GM19324 (cell line): ENCODE data around the gene SLC30A2.

Source experiments
- ATAC-seq: cut with Tn5 transposase; IDR thresholded peaks from one replicate; pipeline ENCODE4 v1.9.1; 2021; ENCODE audit warnings: mild to moderate bottlenecking, moderate library complexity; ENCODE audit not compliant: unreplicated experiment, low FRiP score

SLC30A2 gene

DNA sequence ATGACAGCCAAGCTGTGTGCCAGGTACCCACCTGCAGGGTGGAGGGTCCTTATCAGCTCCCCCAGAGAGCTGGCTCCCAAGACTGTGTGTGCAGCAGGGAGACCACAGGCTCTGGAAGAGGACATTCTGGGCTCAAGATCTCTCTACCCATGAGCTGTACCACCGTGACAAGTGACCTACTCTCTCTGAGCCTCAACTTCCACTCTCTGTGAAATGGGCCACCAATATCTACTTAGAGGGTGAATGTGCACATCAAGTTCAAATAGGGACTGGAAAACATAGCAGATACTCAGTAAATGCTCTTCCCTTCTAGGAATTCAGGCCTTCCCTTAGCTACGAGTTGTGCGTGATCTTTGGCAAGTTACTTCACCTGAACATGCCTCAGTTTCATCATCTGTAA lies 1.5 kb downstream of the SLC30A2 start:
- no peak for ATAC-seq

DNA sequence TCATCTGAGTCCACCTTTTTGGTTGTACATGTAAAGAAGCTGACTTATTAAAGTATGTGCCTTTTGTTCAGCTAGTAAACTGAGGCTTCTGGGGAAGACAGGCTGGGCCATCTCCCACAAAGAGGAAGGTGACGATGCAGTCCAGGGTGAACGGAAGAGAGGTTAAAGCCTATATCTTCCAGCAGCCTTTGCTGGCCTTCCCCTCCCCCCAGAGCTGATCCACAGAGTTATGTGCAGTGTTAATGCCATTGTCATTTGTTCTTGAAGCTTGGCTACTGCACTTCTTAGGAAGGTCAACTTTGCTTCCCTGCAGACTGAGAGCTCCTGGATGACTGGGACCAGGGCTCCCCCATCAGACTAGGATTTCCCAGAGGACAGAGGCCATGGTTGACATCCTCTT lies 2.2 kb downstream of the SLC30A2 start:
- no peak for ATAC-seq

DNA sequence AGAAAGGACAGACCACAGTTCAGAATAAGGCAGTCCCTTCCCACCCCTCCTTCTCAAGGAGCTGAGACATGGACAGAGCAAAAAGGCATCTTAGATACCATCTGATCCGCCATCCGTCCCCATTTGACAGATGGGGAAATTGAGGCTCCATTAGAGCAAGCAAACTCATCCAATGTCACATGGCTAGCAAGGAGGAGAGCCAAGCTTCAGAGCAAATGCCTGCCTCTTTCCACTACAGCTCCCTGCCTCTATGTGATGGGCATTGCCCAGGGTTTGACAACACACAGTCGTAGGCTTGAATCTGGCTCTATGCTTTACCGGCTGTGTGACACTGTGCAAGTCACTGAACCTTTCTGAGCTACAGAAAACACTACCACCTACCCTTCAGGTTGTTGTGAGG lies 3.9 kb downstream of the SLC30A2 start:
- no peak for ATAC-seq

DNA sequence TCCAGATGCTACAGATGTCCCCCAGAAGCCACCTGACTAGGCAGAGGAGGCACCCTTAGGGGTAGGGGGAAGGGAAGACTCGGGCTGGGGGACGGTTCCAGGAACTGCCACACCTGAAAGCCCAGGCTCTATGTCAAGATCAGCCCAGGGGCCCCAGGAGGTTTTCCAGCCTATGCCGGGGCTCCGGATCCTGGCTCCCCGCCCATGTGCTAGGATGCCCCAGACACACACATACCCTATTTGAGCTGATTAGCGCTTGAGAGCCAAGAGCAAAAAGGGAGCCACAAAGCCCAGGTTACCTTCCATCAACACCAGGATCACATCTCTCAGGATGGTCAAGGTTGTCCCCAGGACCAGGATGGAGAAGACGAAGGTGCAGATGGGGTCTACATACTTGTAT lies 4.5 kb downstream of the SLC30A2 start:
- ATAC-seq: no peak

DNA sequence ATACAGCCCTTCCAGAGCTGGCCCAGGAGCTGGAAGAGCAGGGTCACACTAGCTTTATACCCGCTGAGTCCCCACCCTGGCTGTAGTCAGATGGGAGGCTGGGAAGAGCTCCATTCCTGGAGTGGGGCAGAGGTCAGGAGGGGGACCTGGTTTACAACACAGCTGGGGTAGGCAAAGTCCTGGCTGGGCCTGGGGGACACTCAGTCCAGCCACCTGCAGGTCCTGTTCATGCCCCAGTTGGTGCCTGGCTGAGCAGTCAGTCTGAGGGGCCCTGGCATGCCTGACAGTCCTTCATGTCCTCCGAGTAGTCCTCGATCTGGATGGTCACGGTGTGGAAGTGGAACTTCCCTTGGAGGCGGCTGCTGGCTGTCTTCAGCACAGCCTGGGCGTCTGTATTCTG lies 7.0 kb downstream of the SLC30A2 start:
- ATAC-seq: no peak

DNA sequence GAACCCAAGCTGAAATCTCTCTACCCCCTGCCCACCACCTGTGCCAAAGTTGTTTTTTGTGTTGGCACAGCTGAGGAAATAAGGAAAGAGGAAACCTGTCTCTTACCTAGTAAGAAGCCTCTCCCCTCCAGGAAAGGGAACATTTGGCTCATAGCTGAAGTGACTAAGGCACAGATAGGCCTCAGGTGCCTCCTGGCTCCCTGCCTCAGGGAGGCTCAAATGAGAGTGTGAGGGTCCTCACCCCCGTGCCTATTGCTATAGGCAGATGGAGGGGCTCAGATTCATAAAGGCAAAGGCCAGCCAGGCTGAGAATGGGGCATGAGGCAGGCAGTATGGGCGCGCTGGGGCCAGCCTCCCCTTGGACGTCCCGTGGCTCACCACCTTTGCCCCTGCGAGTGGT lies 7.4 kb downstream of the SLC30A2 start:
- no peak for ATAC-seq

DNA sequence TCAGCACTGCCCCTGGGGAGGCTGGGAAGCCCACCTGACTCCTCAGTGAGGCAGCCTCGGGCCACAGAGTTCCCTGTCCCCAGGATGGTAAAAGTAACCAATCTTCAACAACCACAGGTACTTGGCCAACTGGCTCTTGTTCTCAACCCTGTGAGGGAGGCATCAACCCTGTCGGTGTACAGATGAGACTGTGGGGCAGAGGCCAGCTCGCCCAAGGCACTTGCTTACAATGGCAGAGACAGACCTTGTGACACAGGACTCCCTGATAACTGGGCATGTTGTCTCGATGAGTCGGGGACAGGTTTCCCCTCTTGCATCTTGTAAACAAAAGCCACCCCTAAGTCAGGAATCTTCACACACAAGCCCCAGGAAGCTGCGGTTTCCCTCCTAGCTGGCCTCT lies 8.0 kb downstream of the SLC30A2 start:
- no peak for ATAC-seq

DNA sequence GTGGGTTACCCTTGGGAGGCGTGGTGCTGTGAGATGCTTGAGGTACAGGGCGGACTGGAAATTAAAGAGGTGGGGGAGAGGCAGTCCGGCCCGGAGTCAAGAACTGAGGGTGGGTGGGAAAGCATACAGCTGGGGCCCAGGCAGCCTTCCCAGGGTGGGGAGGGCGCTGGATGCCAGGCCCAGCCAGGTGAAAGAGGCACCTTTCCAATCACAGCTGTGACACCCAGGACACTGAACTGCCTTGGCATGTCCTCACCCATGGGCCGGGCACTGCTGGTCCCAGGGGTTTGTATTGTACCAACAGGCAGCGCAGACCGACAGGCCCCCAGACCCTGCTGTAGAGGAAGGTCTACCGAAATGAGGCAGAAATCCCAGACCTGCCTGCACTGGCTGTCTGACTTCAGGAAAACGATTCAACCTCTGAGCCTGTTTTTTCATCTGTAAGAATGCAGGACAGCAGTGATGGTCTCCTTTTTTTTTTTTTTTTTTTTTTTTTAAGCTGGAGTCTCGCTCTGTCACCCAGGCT lies 9.1 kb downstream of the SLC30A2 start:
- no peak for ATAC-seq

DNA sequence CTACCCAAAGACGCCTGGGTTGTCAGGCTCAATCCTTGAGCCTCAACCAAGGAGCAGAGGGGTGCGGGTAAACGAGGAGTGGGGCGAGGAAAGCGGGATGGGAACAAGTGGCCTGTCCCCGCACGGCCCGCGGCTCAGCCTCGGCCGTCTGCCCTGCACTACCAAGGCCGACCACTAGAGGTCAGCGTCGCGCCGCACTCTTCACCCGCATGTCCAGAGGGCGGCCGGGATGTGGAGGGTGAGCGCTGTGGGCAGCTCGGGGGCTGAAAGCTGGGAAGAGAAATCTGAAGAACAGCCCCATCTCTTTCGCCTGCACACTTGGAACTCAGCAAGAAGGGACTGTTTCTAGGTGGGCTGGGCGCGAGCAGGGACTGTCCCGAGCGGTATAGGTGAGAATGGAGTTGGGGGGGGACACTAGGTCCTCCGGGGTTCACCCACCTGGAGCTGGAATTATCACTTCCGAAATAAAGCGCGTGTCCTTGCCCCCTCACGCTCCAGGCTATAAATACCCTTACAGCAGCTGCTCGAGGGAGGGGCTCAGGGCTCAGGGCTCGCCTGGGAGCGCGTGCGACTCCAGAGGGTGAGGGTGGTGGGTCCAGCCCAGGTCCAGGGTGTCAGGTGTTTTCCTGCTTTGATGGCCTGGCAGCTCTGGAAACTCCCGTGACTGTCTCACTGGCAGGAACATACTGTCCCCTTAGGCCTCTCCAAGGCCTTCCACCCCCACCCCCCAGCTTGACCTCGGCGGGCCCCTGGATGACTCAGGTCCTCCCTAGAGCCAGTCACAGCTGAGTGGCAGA lies 9.8 kb downstream of the SLC30A2 start:
- peak; percentile 76 for ATAC-seq

DNA sequence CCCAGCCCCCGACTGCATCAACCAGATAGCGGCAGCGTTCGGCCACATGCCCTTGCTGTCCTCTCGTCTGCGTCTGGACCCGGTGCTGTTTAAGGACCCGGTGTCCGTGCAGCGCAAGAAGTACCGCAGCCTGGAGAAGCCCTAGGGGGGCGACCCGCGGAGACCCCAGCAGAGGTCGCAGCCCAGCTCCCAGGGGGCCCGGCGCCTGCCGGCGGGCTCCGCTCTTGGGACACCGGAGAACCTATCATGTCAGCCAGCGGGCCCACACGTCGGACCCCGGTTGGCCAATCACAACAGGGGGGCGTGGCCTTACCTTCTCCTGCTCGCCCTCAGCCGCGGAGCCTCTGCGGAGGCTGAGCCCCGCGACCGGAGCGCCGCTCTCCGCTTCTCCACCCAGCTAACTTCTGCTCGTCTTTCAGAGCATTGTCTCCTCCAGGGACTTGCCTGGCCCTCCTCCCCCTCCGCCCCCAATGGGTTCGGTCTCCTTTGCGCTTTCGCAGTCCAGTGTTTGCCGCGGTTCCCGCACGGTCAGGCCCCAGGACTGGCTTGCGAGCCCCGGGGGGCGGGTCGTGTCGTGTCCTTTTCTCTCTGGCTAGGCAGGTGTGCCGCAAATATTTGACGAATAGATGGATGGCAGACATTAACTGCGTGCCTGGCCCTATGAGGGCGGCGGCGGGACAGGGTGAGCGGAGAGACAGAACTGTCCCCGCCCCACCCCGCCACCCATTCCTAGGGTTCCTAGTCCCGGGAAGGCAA lies 10.5 kb downstream of the SLC30A2 start:
- ATAC-seq: peak; percentile 80

DNA sequence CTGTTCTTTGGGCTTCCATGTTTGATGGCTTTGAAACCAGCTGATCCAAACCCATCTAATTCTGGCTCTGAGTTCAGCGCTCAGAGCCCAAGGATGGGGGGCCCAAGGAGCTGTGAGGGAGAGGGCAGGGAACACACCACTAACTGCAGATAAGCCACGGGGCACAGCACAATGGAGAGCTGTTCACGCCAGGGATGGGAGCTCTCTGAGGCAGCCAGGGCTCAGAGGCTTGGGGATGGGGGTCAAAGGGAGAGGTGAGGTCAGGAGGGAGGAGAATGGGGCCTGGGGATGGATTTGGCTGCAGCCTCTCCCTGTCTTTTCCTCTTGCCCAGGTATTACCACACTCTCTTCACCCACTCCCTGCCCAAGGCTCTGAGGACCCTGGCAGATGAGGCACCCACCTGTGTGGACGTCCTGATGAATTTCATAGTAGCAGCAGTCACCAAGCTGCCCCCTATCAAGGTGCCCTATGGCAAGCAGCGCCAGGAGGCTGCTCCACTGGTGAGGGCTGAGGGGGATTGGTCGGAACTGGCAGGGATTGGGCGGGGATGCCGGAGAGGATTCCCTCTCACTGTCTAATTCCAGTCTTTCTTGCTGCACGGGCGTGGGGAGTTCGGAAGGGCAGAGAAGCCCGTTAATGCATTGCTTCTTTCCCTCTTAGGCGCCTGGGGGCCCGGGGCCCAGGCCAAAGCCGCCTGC lies 11.3 kb downstream of the SLC30A2 start:
- no peak for ATAC-seq

DNA sequence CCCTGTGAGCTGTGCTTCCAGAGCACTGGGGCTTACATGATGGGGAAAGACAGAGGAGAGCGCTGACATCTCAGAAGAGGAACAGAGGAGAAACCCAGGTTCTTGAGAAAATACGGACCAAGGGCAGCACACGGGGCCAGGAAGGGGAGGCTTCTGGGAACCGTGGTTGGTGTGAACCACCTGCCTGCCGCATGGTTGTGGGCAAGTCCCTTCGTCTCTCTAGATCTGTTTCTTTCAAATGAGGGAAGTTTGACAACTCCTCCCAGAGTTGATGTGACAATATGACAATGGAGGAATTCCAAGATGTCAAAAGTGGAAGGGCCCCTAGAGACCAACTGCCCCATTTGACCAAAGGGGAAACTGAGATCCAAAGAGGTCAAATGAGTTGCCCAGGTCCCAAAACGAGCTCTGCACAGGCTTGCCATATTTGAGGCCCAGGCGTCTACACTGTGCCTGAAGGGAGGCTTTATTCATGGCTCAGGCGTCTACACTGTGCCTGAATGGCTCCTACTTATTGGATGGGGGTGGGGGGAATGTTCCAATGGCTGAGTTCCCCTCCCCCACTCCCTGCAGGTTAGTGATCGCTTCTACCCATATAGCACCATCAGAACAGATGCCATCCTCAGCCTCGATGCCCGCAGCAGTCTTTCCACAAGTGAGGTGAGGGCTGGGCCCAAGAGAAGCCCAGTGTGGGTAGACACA lies 13.1 kb downstream of the SLC30A2 start:
- no peak for ATAC-seq

DNA sequence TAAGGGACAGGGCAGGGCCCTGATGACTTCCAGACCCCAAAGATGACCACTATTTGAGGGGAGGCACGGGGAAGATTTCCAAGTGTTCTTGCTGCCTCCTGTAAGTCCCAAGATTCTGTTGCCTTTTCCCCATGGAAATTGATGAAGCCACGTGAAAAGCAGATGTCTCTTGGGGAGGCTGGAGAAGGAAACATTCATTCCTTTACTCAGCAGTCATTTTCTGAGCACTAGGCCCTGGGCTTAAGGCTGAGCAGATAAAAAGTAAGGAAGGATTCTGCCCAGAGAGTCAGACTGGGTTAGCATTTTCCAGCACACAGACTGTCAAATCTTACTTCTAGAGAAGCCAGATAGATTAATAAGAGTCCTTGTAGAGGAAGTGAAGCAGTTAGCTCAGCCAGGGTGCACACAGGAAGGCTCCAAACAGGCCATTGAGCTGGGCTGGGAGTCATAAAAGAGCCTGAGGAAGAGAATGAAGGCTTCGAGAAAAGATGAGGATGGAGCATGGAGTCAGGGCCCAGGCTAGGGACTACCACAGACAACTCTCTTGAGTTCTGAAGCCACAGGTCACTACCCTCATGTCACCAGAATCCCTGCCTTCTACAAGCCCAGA lies 14.2 kb downstream of the SLC30A2 start:
- ATAC-seq: no peak

DNA sequence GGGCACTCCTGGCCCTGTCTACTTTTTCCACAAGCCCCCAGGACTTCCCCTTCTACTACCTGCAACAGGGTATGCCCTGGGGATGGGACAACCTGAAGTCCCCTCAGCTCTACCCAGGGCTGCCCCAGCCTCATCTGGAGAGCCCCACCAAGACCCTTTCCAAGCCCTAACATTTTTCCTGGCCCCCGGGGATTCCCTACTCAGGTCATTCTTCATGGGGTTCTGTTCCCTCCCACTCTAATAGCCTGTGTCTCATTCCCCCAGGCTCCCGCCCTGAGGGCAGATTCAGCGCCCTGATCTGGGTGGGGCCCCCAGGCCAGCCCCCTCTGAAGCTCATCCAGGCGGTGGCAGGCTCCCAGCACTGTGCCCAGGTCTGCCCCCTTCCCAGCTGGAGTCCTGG lies 14.7 kb downstream of the SLC30A2 start:
- ATAC-seq: no peak

DNA sequence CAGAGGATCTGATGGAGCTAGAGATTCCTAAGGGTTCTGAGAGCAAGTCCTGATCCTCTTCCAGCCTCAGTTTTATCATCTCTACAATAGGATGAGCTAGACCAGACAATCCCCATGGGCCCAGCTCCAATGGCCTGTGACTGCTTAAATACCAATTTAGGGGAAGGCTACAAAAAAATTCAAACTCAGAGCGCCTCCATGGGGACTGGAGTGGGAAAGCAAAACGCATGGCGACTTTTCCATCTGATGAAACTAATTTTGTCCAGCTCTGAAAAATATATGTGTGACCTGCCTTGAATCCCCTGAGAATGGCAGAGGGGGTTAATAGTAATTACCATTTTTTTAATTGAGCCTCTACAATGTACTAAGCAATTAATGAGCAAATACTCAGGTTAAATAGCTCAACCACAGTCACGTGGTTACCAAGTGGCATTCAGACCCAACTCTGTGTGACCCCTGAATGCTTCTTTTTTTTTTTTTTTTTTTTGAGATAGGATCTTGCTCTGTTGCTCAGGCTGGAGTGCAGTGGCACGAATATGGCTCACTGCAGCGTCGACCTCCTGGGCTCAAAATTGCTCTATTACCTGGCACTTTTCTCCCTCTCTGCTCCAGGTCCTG lies 15.9 kb downstream of the SLC30A2 start:
- no peak for ATAC-seq

DNA sequence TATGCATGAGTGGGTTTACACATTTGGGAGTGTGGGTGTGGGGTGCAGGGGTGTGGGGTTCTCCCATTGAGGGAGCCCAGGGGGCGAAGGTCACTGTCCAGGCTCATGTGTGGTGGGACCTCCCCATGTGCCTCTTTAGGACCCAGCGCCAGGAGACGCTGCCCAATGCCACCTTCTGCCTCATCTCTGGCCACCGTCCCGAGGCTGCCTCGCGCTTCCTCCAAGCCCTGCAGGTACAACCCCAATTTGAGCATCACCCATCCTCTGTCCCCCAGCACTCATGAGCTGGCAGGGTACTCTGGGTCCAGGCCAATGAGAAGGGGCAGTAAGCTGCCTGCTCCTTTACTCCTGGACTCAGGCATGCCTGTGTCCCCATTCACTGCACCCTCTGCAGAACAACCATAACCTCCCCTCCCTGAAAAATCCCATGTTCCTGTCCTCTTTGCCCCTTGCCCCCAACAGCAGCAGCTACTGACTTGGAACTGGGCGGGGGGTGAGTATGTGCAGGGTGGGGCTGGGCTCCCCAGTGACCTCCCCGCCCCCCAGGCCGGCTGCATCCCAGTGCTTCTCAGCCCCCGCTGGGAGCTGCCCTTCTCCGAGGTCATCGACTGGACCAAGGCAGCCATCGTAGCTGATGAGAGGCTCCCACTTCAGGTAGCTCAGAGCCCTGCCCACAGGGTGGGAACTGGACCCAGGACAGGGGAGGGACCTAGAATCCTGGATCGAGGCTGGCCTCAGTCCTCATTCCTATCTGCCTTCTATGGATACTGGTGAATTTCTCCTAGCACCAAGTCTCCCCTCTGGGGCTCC lies 16.7 kb downstream of the SLC30A2 start:
- ATAC-seq: no peak

DNA sequence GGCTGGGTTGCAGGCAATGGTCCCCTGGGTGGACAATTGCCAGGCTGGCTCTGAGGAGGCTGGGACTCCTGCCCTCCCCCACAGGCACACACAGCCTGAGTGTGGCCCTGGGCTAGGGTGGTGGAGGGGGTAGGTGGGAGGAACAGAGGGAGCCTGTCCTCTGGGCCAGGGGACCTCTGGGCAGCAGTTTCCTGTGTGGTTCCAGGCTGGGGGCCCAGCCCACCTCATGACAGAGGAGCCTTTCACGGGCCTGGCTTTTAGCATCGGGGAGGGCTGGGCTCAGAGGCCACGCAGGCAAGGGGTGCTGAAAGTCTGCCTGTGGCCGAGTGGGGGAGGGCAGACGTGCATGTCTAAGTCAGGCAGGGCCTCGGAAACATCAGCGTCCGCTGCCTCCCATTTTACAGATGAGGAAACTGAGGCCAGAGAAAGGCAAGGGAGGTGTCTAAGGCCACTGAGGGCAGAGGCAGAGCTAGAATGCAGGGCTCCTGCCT lies 17.4 kb downstream of the SLC30A2 start:
- ATAC-seq: no peak

DNA sequence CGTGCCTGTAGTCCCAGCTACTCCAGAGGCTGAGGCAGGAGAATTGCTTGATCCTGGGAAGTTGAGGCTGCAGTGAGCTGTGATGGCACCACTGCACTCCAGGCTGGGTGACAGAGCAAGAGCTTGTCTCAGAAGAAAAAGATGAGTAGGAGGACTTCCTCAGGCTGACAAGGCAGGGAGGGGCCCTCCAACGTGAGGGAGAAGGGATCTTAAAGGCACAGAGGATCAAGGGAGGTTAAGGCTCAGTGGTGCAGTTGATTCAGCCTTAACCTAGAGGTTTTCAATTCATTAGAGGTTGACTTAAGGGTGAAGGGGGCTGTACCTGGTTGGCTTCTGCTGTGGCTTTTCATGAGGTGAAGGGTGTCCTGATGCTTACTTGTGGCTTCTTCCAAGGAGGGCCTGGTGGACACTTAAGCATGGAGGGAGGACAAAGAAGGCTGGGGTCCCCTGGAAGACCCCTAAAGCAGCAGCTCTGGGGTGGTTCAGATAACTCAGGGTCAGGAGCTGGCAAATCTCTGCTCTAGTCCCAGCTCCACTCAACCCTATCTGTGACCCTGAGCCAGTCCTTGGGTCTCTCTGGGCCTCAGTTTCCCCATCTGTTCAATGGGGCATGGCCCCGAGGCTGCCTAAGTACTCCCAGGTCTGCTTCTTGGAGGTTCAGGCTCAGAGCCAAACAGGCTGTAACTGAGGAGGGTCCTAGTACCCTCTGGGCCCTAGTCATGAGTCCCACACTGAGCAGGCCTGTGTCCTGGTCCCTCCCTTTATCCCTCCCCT lies 18.0 kb downstream of the SLC30A2 start:
- ATAC-seq: no peak
